ENCODE data around the gene LDAH.

GRCh38 chr2:20752293-20752692 lies 70.6 kb downstream of the LDAH start:
- TF ChIP-seq EZH2phosphoT487 (IDR thresholded peaks at IDR 0.05; ENCODE audit: insufficient read depth, low read depth) (no peak), EZH2 (IDR thresholded peaks at IDR 0.05; ENCODE audit: insufficient read depth, poor library complexity, severe bottlenecking) (no peak)

Data from GM23248 (cell line).